Measurements from ENCODE around the gene CD6. TPM values are rescaled to one million over a fixed set of nuclear protein-coding genes. Genes with fewer than 3 reads are reported as not detected.

The CD6 gene
- total and polyA plus RNA-seq, 7 donors, result under 0.01 to 14.1 (median 0.98) TPM; not detected in 1

DNA sequence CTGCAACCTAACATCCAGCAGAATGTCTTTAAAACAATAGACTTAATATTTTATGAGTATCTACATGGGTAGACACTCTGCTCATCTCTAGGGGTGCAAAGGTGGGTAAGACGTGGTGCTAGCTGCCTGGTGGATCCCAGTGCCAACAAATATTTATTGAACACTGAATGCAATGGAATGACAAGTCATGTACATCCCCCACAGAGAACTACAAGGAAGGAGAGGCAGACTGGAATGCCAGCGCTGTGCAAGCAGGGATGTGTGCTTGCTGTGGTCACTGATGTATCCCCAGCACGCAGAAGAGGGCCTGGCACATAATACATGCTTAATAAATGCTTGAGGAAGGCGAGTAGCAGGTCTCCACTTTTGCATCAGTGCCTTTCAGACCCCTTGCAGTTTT lies 61.9 kb downstream of the CD6 start:
- H3K4me3 ChIP-seq, result no peak overlapping the region
- intact Hi-C loops (cut with DNase I), result no loop called here
- H3K27ac ChIP-seq, result peak overlapping the region in 2 of 4 donors; percentile 62 to 65
- TF ChIP-seq, protein P1, sequence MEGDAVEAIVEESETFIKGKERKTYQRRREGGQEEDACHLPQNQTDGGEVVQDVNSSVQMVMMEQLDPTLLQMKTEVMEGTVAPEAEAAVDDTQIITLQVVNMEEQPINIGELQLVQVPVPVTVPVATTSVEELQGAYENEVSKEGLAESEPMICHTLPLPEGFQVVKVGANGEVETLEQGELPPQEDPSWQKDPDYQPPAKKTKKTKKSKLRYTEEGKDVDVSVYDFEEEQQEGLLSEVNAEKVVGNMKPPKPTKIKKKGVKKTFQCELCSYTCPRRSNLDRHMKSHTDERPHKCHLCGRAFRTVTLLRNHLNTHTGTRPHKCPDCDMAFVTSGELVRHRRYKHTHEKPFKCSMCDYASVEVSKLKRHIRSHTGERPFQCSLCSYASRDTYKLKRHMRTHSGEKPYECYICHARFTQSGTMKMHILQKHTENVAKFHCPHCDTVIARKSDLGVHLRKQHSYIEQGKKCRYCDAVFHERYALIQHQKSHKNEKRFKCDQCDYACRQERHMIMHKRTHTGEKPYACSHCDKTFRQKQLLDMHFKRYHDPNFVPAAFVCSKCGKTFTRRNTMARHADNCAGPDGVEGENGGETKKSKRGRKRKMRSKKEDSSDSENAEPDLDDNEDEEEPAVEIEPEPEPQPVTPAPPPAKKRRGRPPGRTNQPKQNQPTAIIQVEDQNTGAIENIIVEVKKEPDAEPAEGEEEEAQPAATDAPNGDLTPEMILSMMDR (IDR thresholded peaks at IDR 0.05), result no peak
- TF ChIP-seq POLR2AphosphoS5 (IDR thresholded peaks at IDR 0.05) (no peak), POLR2A (IDR thresholded peaks at IDR 0.05) (no peak), EP300 (IDR thresholded peaks at IDR 0.05) (no peak)
- WGBS, 2 donors, result 91 to 93% methylated on average over 4 of the region's 4 CpGs
- H3K4me1 ChIP-seq, result peaks cover 0 to 26% (median 13%) of the 10 kb centered on the region in 4 donors
- no peak for DNase-seq
- no peaks in the 10 kb centered on the region for H3K36me3 ChIP-seq
- H3K9me3 ChIP-seq, result no peaks in the 10 kb centered on the region
- no peaks in the 10 kb centered on the region for H3K27me3 ChIP-seq

DNA sequence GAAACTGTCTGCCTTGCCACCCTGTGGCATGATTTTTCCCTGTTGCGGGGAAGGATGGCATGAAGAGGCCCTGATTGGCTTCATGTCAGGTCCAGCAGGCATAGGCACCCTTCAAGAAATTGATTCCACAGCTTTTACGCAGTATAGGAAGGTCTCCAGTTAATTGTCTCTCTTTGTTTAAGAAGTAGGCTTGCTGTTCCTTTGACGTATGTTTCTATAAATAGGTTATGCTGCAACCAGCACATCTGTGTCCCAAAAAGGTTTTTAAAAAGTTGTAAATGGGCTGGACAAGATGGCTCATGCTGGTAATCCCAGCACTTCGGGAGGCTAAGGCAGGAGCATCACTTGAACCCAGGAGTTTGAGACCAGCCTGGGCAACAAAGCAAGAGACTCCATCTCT lies 62.6 kb downstream of the CD6 start:
- DNase-seq, result no peak
- TF ChIP-seq, protein P1 (IDR thresholded peaks at IDR 0.05), result no peak
- TF ChIP-seq EP300 (IDR thresholded peaks at IDR 0.05), result no peak
- 83 to 89% methylated on average over 4 of the region's 4 CpGs for WGBS, 2 donors
- peaks cover 0 to 26% (median 13%) of the 10 kb centered on the region in 4 donors for H3K4me1 ChIP-seq
- intact Hi-C loops (cut with DNase I), result no loop called here
- no peaks in the 10 kb centered on the region for H3K9me3 ChIP-seq
- peak overlapping the region in 3 of 4 donors; percentile 8 to 65 (median 62) for H3K27ac ChIP-seq
- no peaks in the 10 kb centered on the region for H3K36me3 ChIP-seq
- H3K4me3 ChIP-seq, result no peak overlapping the region
- H3K27me3 ChIP-seq, result no peaks in the 10 kb centered on the region

DNA sequence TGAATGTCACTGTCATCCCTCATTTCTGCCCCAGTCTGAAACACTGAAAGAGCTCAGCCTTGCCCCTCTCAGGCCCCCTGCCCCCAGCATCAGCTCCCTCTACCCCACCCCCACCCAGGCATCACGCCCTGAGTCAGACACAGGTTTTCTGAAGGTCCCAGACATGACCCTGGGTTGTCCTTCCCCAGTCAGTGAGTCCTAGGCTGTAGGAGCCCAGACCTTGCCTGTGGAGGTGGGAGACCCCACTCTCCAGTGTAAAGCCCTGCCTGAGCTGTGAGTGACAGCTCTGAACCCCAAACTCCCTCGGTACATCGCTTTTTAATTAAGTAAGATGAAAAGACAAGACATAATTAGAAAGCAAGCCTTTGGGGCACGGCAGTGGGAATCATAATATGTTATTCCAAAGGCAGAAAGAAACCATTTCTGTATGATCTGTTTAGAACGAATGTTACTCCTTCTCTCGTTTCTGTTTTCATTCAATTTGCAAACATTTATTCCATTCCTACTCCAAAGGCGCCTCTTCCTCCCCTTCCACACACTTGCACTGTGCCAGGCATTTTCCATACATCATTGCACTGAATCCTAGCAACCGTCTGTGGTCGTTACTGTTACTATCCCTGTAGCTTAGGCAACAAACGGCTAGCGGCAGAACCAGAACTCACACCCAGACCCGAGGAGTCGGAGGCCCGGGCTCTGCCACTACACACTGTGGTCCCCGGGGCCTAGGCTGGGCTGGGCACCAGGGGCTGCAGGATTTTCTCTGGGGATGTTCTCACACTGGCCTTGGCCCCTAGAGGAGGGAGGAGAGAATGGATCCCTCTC lies 63.4 kb downstream of the CD6 start:
- no peak overlapping the region for H3K4me3 ChIP-seq
- peak overlapping the region in 3 of 4 donors; percentile 8 to 65 (median 62) for H3K27ac ChIP-seq
- 88% methylated on average over 15 of the region's 15 CpGs for WGBS, 2 donors
- no peaks in the 10 kb centered on the region for H3K27me3 ChIP-seq
- no peaks in the 10 kb centered on the region for H3K36me3 ChIP-seq
- intact Hi-C loops (cut with DNase I), result no loop called here
- peaks cover 0 to 26% (median 13%) of the 10 kb centered on the region in 4 donors for H3K4me1 ChIP-seq
- TF ChIP-seq POLR2AphosphoS5 (IDR thresholded peaks at IDR 0.05) (no peak), EP300 (IDR thresholded peaks at IDR 0.05) (no peak), POLR2A (IDR thresholded peaks at IDR 0.05) (no peak)
- TF ChIP-seq, protein P1 (IDR thresholded peaks at IDR 0.05), result no peak
- no peak for DNase-seq
- no peaks in the 10 kb centered on the region for H3K9me3 ChIP-seq

- Histone ChIP-seq H3K36me3 (no peaks in the 10 kb centered on the region), H3K27me3 (no peaks in the 10 kb centered on the region), H3K4me1 (peaks cover 0 to 26% (median 13%) of the 10 kb centered on the region in 4 donors), H3K4me3 (no peak overlapping the region), H3K9me3 (no peaks in the 10 kb centered on the region), H3K27ac (no peak overlapping the region)
- intact Hi-C loops (cut with DNase I), result no loop called here
- no peak for TF ChIP-seq POLR2AphosphoS5 (IDR thresholded peaks at IDR 0.05)
- TF ChIP-seq, protein P1 (IDR thresholded peaks at IDR 0.05), result no peak
- TF ChIP-seq EP300 (IDR thresholded peaks at IDR 0.05), result no peak
- TF ChIP-seq POLR2A (IDR thresholded peaks at IDR 0.05), result no peak
- 87 to 90% methylated on average over 10 of the region's 10 CpGs for WGBS, 2 donors
- DNase-seq, result peak; percentile 32
Observed at GRCh38 chr11:61035526-61035835, 64.0 kb downstream of the CD6 start.
